ENCODE measurements around the gene PDP2.

The PDP2 gene

DNA sequence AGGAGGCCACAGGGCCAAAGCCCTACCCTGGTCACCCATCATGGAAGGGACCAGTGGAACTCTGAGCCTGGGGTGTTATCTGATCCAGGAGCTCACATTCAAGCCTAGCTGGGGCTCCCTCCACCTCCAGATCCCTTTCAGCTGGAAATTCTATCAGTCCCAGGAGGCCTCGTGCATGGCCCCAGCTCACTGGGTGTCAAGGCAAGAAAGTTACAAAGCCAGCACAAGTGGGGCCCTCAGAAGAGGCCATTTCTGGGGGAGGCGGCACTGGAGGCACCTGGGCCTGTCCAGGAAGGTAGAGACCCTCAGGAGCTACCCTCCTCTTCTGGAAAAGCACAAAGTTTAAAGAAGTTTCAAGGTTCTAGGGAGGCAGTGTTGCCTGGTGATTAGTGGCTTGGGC lies 31.3 kb upstream of the PDP2 start:
- Histone ChIP-seq H3K4me2 (ENCODE audit: low read length) (no peak overlapping the region), H3K4me3 (ENCODE audit: low read length) (no peak overlapping the region), H3K36me3 (ENCODE audit: control insufficient read depth, low read length) (no peaks in the 10 kb centered on the region), H3K27ac (ENCODE audit: low read depth, low read length) (no peak overlapping the region), H3K79me2 (ENCODE audit: control insufficient read depth, low read length) (no peaks in the 10 kb centered on the region), H4K20me1 (ENCODE audit: control insufficient read depth, insufficient read depth, low read depth, low read length) (0 out of 2 replicates have a peak, but pooled peaks cover 4% of the 10 kb centered on the region), H3K9me3 (ENCODE audit: control insufficient read depth, insufficient read depth, low read length) (no peaks in the 10 kb centered on the region), H3K4me1 (ENCODE audit: control insufficient read depth, low read length) (peaks cover 8% of the 10 kb centered on the region), H3F3A (ENCODE audit: control insufficient read depth, insufficient read depth) (no peaks in the 10 kb centered on the region), H3K27me3 (ENCODE audit: control insufficient read depth, low read length) (peaks cover 35% of the 10 kb centered on the region), H3K9me2 (replicated peaks; ENCODE audit: control insufficient read depth, low read length) (no peaks in the 10 kb centered on the region)
- no peak for TF ChIP-seq EZH2phosphoT487 (IDR thresholded peaks at IDR 0.05; ENCODE audit: borderline replicate concordance, low read length)
- TF ChIP-seq, protein P1, sequence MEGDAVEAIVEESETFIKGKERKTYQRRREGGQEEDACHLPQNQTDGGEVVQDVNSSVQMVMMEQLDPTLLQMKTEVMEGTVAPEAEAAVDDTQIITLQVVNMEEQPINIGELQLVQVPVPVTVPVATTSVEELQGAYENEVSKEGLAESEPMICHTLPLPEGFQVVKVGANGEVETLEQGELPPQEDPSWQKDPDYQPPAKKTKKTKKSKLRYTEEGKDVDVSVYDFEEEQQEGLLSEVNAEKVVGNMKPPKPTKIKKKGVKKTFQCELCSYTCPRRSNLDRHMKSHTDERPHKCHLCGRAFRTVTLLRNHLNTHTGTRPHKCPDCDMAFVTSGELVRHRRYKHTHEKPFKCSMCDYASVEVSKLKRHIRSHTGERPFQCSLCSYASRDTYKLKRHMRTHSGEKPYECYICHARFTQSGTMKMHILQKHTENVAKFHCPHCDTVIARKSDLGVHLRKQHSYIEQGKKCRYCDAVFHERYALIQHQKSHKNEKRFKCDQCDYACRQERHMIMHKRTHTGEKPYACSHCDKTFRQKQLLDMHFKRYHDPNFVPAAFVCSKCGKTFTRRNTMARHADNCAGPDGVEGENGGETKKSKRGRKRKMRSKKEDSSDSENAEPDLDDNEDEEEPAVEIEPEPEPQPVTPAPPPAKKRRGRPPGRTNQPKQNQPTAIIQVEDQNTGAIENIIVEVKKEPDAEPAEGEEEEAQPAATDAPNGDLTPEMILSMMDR (IDR thresholded peaks at IDR 0.05; ENCODE audit: low read depth, low read length, poor library complexity, severe bottlenecking): no peak

DNA sequence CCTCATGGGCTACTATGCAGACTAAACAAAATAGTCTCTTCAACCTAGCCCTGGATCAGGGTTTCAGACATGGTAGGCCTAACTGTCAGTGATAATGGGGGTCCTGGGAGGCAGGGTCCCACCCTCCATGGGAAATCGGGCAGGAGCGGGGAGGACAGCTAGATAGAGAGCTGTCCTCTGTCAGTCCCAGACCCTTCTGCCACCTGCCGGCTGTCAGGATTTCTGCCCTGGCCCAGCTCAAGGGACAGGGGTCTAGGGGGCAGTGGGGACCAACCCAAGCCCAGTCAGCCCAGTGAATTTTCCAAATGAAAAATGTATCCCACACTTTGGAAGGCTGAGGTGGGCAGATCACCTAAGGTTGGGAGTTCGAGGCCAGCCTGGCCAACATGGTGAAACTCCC lies 30.8 kb upstream of the PDP2 start:
- peaks cover 8% of the 10 kb centered on the region for H3K4me1 ChIP-seq (ENCODE audit: control insufficient read depth, low read length)
- 0 out of 2 replicates have a peak, but pooled peaks cover 4% of the 10 kb centered on the region for H4K20me1 ChIP-seq (ENCODE audit: control insufficient read depth, insufficient read depth, low read depth, low read length)
- no peak overlapping the region for H3K4me3 ChIP-seq (ENCODE audit: low read length)
- no peak for TF ChIP-seq EZH2phosphoT487 (IDR thresholded peaks at IDR 0.05; ENCODE audit: borderline replicate concordance, low read length)
- TF ChIP-seq, protein P1 (IDR thresholded peaks at IDR 0.05; ENCODE audit: low read depth, low read length, poor library complexity, severe bottlenecking): no peak
- no peak overlapping the region for H3K27ac ChIP-seq (ENCODE audit: low read depth, low read length)
- H3K36me3 ChIP-seq (ENCODE audit: control insufficient read depth, low read length): no peaks in the 10 kb centered on the region
- H3K27me3 ChIP-seq (ENCODE audit: control insufficient read depth, low read length): peaks cover 31% of the 10 kb centered on the region
- no peak overlapping the region for H3K4me2 ChIP-seq (ENCODE audit: low read length)
- no peaks in the 10 kb centered on the region for H3K9me3 ChIP-seq (ENCODE audit: control insufficient read depth, insufficient read depth, low read length)
- H3K9me2 ChIP-seq (replicated peaks; ENCODE audit: control insufficient read depth, low read length): no peaks in the 10 kb centered on the region
- no peaks in the 10 kb centered on the region for H3K79me2 ChIP-seq (ENCODE audit: control insufficient read depth, low read length)
- no peaks in the 10 kb centered on the region for H3F3A ChIP-seq (ENCODE audit: control insufficient read depth, insufficient read depth)

DNA sequence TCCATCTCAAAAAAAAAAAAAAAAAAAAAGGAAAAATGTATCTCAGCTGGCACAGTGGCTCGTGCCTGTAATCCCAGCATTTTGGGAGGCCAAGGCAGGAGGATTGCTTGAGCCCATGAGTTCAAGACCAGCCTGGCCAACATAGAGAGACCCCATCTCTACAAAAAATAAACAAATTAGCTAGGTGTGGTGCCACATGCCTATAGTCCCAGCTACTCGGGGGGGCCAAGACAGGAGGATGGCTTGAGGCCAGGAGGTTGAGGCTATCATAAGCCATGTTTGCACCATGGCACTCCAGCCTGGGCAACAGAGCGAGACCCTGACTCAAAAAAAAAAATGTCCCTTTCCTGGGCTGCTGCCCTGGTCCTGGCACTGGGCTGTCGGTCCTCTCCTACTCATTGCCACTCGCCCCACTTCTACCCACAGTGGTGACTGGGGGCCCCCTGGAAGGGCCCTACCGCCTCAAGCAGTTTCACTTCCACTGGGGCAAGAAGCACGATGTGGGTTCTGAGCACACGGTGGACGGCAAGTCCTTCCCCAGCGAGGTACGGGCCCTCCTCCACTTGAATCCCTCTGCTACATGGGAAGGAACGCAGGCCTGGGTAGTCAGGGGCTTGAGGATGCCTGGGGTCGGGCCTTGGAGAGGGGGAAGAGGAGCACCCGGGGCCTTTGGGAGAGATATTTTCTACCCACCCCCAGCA lies 30.1 kb upstream of the PDP2 start:
- Histone ChIP-seq H3K4me3 (ENCODE audit: low read length) (no peak overlapping the region), H3F3A (ENCODE audit: control insufficient read depth, insufficient read depth) (no peaks in the 10 kb centered on the region), H3K4me2 (ENCODE audit: low read length) (no peak overlapping the region), H3K9me2 (replicated peaks; ENCODE audit: control insufficient read depth, low read length) (no peaks in the 10 kb centered on the region), H3K36me3 (ENCODE audit: control insufficient read depth, low read length) (no peaks in the 10 kb centered on the region), H3K4me1 (ENCODE audit: control insufficient read depth, low read length) (peaks cover 8% of the 10 kb centered on the region), H3K27ac (ENCODE audit: low read depth, low read length) (no peak overlapping the region), H3K27me3 (ENCODE audit: control insufficient read depth, low read length) (peaks cover 24% of the 10 kb centered on the region), H3K79me2 (ENCODE audit: control insufficient read depth, low read length) (no peaks in the 10 kb centered on the region), H3K9me3 (ENCODE audit: control insufficient read depth, insufficient read depth, low read length) (no peaks in the 10 kb centered on the region), H4K20me1 (ENCODE audit: control insufficient read depth, insufficient read depth, low read depth, low read length) (0 out of 2 replicates have a peak, but pooled peaks cover 4% of the 10 kb centered on the region)
- TF ChIP-seq, protein P1 (IDR thresholded peaks at IDR 0.05; ENCODE audit: low read depth, low read length, poor library complexity, severe bottlenecking): no peak
- TF ChIP-seq EZH2phosphoT487 (IDR thresholded peaks at IDR 0.05; ENCODE audit: borderline replicate concordance, low read length): no peak
